Activated T-cell treated with anti-CD3 and anti-CD28 coated beads, Interleukin-2, amount 50 U/mL, for 72 hours (primary cell): ENCODE results near the gene STARD5. TPM values are rescaled to one million over a fixed set of nuclear protein-coding genes. Genes with fewer than 3 reads are reported as not detected.
A peak's percentile ranks its signal among the peaks of the same experiment; 100 is the strongest.

Experiments used
- ATAC-seq, 2 donors: fragments of 150-1000 bp; cut with Tn5 transposase; replicated peaks in 1 of 2; 2 replicates each; pipeline ENCODE4 v1.10.0; 2021; ENCODE audit warnings: moderate library complexity in 2 of 2, mild to moderate bottlenecking in 1 of 2
- DNase-seq, 2 donors: peaks; one replicate each; pipeline ENCODE4 v3.0.0; 2021 to 2022; ENCODE audit warnings: mixed read lengths in 1 of 2
- H3K27ac Mint-ChIP-seq: one replicate; pipeline ENCODE4 v1.8.0; 2022; ENCODE audit warnings: mild to moderate bottlenecking, moderate library complexity, mixed read lengths
- H3K27me3 Mint-ChIP-seq: one replicate; pipeline ENCODE4 v1.8.0; 2022; ENCODE audit warnings: low read depth, mixed read lengths
- H3K36me3 Mint-ChIP-seq, 2 donors: one replicate each; pipeline ENCODE4 v1.8.0; 2022; ENCODE audit warnings: mixed read lengths in 2 of 2, mild to moderate bottlenecking in 1 of 2; ENCODE audit not compliant: insufficient read depth in 2 of 2
- H3K4me1 Mint-ChIP-seq: one replicate; pipeline ENCODE4 v1.8.0; 2022; ENCODE audit warnings: low read depth, mixed read lengths
- H3K4me3 Mint-ChIP-seq, 2 donors: one replicate each; pipeline ENCODE4 v1.8.0; 2022; ENCODE audit warnings: mild to moderate bottlenecking in 2 of 2, mixed read lengths in 2 of 2, moderate library complexity in 2 of 2
- H3K9me3 Mint-ChIP-seq, 2 donors: one replicate each; pipeline ENCODE4 v1.8.0; 2022; ENCODE audit warnings: mixed read lengths in 2 of 2
- total RNA-seq, 2 donors: library from RNA; stranded (reverse); gene quantifications; one replicate each; pipeline ENCODE4 v1.2.3, GENCODE V29; 2022

Gene STARD5
- total RNA-seq, 2 donors from 2014 or later: 9.0 to 10.3 TPM

GRCh38 chr15:81270781-81271491, 53.0 kb downstream of the STARD5 start:
- no peaks in the 10 kb centered on the region for H3K9me3 Mint-ChIP-seq
- peaks cover 0 to 2% of the 10 kb centered on the region in 2 donors for H3K36me3 Mint-ChIP-seq
- H3K27ac Mint-ChIP-seq: no peak overlapping the region
- no peaks in the 10 kb centered on the region for H3K27me3 Mint-ChIP-seq
- peaks cover 53% of the 10 kb centered on the region for H3K4me1 Mint-ChIP-seq
- peak in 1 of 2 donors; percentile 10 for ATAC-seq
- no peak overlapping the region for H3K4me3 Mint-ChIP-seq
- DNase-seq: no peak

- Mint-ChIP-seq H3K27ac (no peak overlapping the region), H3K4me1 (peaks cover 53% of the 10 kb centered on the region)
- DNase-seq: no peak
Observed at GRCh38 chr15:81270188-81270587, 53.8 kb downstream of the STARD5 start.

GRCh38 chr15:81268881-81269601, 54.9 kb downstream of the STARD5 start:
- Mint-ChIP-seq H3K4me1 (peaks cover 46% of the 10 kb centered on the region), H3K27ac (no peak overlapping the region), H3K9me3 (no peaks in the 10 kb centered on the region), H3K27me3 (no peaks in the 10 kb centered on the region), H3K4me3 (no peak overlapping the region), H3K36me3 (no peaks in the 10 kb centered on the region)
- ATAC-seq (no peak), DNase-seq (no peak)

More at GRCh38 chr15:81270188-81270587, 53.8 kb downstream of the STARD5 start:
- Mint-ChIP-seq H3K36me3 (peaks cover 0 to 2% of the 10 kb centered on the region in 2 donors), H3K9me3 (no peaks in the 10 kb centered on the region), H3K27me3 (no peaks in the 10 kb centered on the region), H3K4me3 (no peak overlapping the region)
- ATAC-seq: no peak

GRCh38 chr15:81268340-81268739, 55.6 kb downstream of the STARD5 start:
- no peak overlapping the region for H3K27ac Mint-ChIP-seq
- H3K27me3 Mint-ChIP-seq: no peaks in the 10 kb centered on the region
- DNase-seq (no peak), ATAC-seq (no peak)
- peaks cover 46% of the 10 kb centered on the region for H3K4me1 Mint-ChIP-seq
- H3K36me3 Mint-ChIP-seq: no peaks in the 10 kb centered on the region
- H3K9me3 Mint-ChIP-seq: no peaks in the 10 kb centered on the region
- H3K4me3 Mint-ChIP-seq: no peak overlapping the region

GRCh38 chr15:81265944-81266775, 57.8 kb downstream of the STARD5 start:
- Mint-ChIP-seq H3K9me3 (no peaks in the 10 kb centered on the region), H3K4me1 (peaks cover 46% of the 10 kb centered on the region), H3K27me3 (no peaks in the 10 kb centered on the region), H3K36me3 (no peaks in the 10 kb centered on the region), H3K27ac (no peak overlapping the region), H3K4me3 (peak overlapping the region; percentile 73 to 81)
- ATAC-seq (peak; percentile 94), DNase-seq (peak; percentile 86 to 87)

GRCh38 chr15:81265256-81265943, 58.5 kb downstream of the STARD5 start:
- Mint-ChIP-seq H3K9me3 (no peaks in the 10 kb centered on the region), H3K27me3 (no peaks in the 10 kb centered on the region), H3K4me3 (peak overlapping the region; percentile 73 to 81), H3K36me3 (no peaks in the 10 kb centered on the region), H3K27ac (no peak overlapping the region), H3K4me1 (peaks cover 41% of the 10 kb centered on the region)
- ATAC-seq (peak in 1 of 2 donors; percentile 2), DNase-seq (no peak)

- DNase-seq (no peak), ATAC-seq (no peak)
- no peak overlapping the region for H3K4me3 Mint-ChIP-seq
- no peaks in the 10 kb centered on the region for H3K9me3 Mint-ChIP-seq
- H3K27me3 Mint-ChIP-seq: no peaks in the 10 kb centered on the region
- H3K27ac Mint-ChIP-seq: no peak overlapping the region
- no peaks in the 10 kb centered on the region for H3K36me3 Mint-ChIP-seq
- H3K4me1 Mint-ChIP-seq: peaks cover 31% of the 10 kb centered on the region
Observed at GRCh38 chr15:81264072-81264857, 59.7 kb downstream of the STARD5 start.

GRCh38 chr15:81263477-81263876, 60.5 kb downstream of the STARD5 start:
- H3K4me3 Mint-ChIP-seq: no peak overlapping the region
- H3K36me3 Mint-ChIP-seq: no peaks in the 10 kb centered on the region
- no peaks in the 10 kb centered on the region for H3K9me3 Mint-ChIP-seq
- no peak for ATAC-seq
- DNase-seq: no peak
- no peak overlapping the region for H3K27ac Mint-ChIP-seq
- peaks cover 24% of the 10 kb centered on the region for H3K4me1 Mint-ChIP-seq
- H3K27me3 Mint-ChIP-seq: no peaks in the 10 kb centered on the region

- Mint-ChIP-seq H3K4me3 (no peak overlapping the region), H3K27ac (no peak overlapping the region), H3K9me3 (no peaks in the 10 kb centered on the region), H3K4me1 (peaks cover 14% of the 10 kb centered on the region), H3K36me3 (no peaks in the 10 kb centered on the region), H3K27me3 (peaks cover 13% of the 10 kb centered on the region)
- DNase-seq (no peak), ATAC-seq (no peak)
Observed at GRCh38 chr15:81261172-81261811, 62.6 kb downstream of the STARD5 start.

- Mint-ChIP-seq H3K4me1 (no peaks in the 10 kb centered on the region), H3K9me3 (no peaks in the 10 kb centered on the region), H3K27ac (no peak overlapping the region), H3K4me3 (no peak overlapping the region), H3K27me3 (peaks cover 13% of the 10 kb centered on the region), H3K36me3 (no peaks in the 10 kb centered on the region)
- DNase-seq (no peak), ATAC-seq (no peak)
Observed at GRCh38 chr15:81259760-81260298, 64.1 kb downstream of the STARD5 start.
